A673 (cell line): ENCODE results near the gene ILDR1.

Source experiments
- CTCF ChIP-seq: fragments of 300-800, 200-600 bp; sonication (generic); conservative IDR thresholded peaks from 2 replicates; pipeline ENCODE4 v1.5.1; 2017; ENCODE audit warnings: low read depth, mild to moderate bottlenecking, antibody characterized with exemption, low read length, moderate library complexity, mixed read lengths
- EZH2 ChIP-seq: fragments of 200-600 bp; sonication (generic); IDR thresholded peaks from 2 replicates; pipeline ENCODE4 v1.6.1; 2017; ENCODE audit warnings: borderline replicate concordance, low read depth, mild to moderate bottlenecking, mixed read lengths, antibody characterized with exemption, low read length; ENCODE audit not compliant: poor library complexity, severe bottlenecking

- TF ChIP-seq CTCF: no peak
- no peak for TF ChIP-seq EZH2
These were observed at the start of gene ILDR1 for GRCh38 chr3:122021811-122022401.
